ENCODE measurements around the gene FAM90A26.
"Not testable (repeated sequence)": the region's sequence is repeated elsewhere in the genome, so short reads cannot be mapped to it uniquely, and the experiment has no call there.

Gene FAM90A26

GRCh38 chr4:9169791-9170459 is at the start of gene FAM90A26:
Gene FAM90A26 (plus strand): TSS chr4:9170409. CDS start chr4:9173173, 2,764 bp downstream.
- not testable (repeated sequence) for DNase-seq (ENCODE audit: low read depth in 2 of 3, low spot score in 2 of 3)

GRCh38 chr4:9122711-9123110 is 47.5 kb upstream of the FAM90A26 start:
- not testable (repeated sequence) for DNase-seq (ENCODE audit: low read depth in 2 of 3, low spot score in 2 of 3)

DNA sequence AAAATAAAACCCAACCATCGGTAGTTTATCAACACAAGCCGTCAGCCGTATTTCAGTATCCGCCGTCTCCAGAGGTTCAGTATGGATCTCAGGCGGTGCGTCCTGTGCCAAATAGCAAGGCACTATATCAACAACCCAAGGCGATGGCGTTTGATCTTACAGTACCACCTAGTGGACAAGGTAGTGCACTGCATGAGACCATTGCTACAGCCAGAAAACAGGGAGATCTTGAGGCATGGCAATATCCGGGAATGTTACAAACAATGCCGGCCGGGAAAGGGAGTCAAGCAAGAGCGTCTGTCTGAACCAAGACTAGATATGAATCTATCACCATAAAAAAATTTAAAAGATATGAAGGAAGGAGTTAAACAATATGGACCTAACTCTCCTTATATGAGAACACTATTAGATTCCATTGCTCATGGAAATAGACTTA is 46.6 kb upstream of the FAM90A26 start:
- DNase-seq (ENCODE audit: low read depth in 2 of 3, low spot score in 2 of 3) = peak in 2 of 3 experiments; percentile 0 to 4

DNA sequence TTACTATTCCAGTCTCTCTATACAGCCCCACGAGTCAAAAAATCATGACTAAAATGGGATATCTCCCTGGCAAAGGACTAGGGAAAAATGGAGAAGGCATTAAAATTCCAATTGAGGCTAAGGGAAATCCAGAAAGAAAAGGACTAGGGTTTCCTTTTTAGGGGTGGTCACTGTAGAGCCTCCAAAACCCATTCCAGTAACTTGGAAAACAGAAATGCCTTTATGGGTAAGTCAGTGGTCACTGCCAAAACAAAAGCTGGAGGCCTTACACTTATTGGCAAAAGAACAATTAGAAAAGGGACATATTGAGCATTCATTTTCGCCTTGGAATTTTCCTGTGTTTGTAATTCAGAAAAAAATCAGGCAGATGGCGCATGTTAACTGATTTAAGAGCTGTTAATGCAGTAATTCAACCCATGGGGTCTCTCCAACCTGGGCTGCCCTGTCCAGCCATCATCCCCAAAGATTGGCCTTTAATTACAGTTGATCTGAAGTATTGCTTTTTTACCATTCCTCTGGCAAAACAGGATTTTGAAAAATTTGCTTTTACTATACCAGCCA is 44.5 kb upstream of the FAM90A26 start:
- DNase-seq (ENCODE audit: low read depth in 2 of 3, low spot score in 2 of 3) = not testable (repeated sequence)

DNA sequence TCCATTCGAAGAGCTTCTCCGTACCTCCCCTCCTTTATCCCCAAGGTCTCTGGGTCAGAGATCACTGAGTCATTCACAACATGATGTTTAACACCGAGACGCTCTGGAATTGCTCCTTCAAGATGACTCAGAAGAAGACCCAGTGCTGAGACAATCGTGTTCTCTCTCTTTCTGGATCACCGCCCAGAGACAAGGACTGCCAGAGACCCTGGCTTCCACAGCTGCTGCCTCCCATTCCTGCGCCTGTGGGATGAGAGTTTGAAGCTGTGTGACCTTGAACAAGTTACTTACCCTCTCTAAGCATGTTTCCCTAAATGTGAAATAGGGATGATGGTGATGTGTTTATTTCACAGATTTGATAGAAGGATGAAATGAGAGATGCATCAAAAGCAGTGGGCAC is 38.8 kb upstream of the FAM90A26 start:
- not testable (repeated sequence) for DNase-seq (ENCODE audit: low read depth in 2 of 3, low spot score in 2 of 3)

GRCh38 chr4:9132849-9133248 is 37.4 kb upstream of the FAM90A26 start:
- DNase-seq (ENCODE audit: low read depth in 2 of 3, low spot score in 2 of 3) = not testable (repeated sequence)

DNA sequence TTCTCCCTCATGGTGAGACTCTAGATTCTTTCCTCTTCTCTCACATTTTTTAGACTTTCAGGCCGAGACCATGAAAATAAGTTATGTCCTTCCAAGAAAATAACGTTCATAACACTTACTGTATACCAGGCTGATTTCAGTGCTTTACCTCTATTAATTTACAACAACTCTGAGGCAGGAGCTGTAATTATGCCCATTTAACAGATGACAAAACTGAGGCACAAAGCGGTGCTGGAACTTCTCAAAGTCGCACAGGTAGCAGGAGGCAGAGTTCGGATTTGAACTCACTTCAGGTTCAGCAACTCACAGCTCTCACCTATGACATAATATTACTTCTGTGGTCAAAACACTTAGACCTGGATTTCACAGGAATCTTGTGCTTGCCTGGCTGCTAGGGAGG is 36.2 kb upstream of the FAM90A26 start:
- not testable (repeated sequence) for DNase-seq (ENCODE audit: low read depth in 2 of 3, low spot score in 2 of 3)

DNA sequence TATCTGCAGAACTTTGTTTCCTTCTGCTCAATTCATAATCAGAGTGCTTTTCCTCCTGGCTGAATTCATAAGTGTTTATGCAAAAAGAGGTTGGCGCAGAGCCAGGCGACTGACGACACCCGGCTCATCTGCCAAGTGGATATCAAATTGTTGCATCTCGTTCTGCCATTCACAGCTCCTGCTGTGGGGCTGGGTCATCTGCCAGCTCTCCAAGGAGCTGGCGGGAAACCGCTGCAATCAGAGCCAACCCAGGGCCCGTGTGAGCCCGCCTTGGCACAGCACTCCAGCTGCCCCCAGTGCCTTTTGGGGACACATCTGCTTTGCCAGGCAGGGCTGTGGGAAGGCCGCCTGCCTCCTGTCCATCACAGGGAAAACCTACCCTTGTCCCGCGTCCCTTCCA is 35.7 kb upstream of the FAM90A26 start:
- DNase-seq (ENCODE audit: low read depth in 2 of 3, low spot score in 2 of 3) = not testable (repeated sequence)

GRCh38 chr4:9141050-9141449 is 29.2 kb upstream of the FAM90A26 start:
- DNase-seq (ENCODE audit: low read depth in 2 of 3, low spot score in 2 of 3) = not testable (repeated sequence)

DNA sequence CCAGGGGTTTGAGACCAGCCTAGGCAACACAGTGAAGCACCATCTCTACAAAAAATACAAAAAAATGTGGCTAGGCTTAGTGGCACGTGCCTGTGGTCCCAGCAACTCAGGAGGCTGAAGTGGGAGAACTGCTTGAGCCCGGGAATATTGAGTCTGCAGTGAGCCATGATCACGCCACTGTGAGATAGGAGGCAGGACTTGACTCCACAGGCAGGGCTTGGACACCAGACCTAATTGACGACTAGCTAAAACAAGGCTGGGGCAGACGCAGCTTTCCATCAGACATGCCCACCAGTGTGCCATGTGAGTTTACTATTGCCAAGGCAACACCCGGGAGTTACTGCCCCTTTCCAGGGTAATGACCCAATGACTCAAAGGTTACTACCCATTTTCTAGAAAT is 27.4 kb upstream of the FAM90A26 start:
- DNase-seq (ENCODE audit: low read depth in 2 of 3, low spot score in 2 of 3) = not testable (repeated sequence)

GRCh38 chr4:9143421-9144080 is 26.7 kb upstream of the FAM90A26 start:
- no peak for DNase-seq (ENCODE audit: low read depth in 2 of 3, low spot score in 2 of 3)

DNA sequence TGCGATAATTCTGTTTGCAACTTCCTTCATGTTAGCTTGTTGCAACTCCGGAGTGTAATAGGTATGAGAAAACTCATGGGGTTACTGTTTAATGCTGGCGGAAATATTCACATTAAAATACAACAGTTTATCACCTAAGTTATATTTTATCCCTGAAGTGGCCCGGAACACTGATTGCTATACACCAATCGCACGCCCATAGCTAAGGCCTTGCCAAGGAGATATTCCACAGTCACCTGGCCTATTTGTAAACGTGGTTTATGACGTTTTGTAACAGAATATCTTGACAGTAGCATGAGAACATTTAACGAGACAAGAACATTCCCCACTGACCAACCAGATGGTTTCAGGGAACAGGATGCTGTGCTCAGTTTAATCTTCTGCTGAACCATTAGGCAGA is 23.2 kb upstream of the FAM90A26 start:
- no peak for DNase-seq (ENCODE audit: low read depth in 2 of 3, low spot score in 2 of 3)

DNA sequence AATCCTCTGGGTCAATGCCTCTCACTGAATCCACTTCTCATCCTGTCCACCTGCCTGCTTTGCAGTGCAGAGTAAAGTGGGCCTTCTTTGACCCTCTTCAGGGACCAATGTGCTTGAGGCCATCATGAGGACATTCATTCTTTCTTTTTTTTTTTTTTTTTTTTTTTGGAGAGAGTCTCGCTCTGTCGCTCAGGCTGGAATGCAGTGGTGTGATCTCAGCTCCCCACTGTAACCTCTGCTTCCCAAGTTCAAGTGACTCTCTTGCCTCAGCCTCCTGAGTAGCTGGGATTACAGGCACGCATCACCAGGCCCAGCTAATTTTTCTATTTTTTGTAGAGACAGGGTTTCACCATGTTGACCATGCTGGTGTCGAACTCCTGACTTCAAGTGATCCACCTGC is 22.8 kb upstream of the FAM90A26 start:
- not testable (repeated sequence) for DNase-seq (ENCODE audit: low read depth in 2 of 3, low spot score in 2 of 3)

- DNase-seq (ENCODE audit: low read depth in 2 of 3, low spot score in 2 of 3) = not testable (repeated sequence)
These were observed 21.4 kb upstream of the FAM90A26 start for GRCh38 chr4:9148611-9149409.

GRCh38 chr4:9151809-9152179 is 18.4 kb upstream of the FAM90A26 start:
- not testable (repeated sequence) for DNase-seq (ENCODE audit: low read depth in 2 of 3, low spot score in 2 of 3)

GRCh38 chr4:9152180-9153007 is 17.8 kb upstream of the FAM90A26 start:
- DNase-seq (ENCODE audit: low read depth in 2 of 3, low spot score in 2 of 3) = peak; percentile 71 to 89 (median 75)

GRCh38 chr4:9153008-9153570 is 17.1 kb upstream of the FAM90A26 start:
- DNase-seq (ENCODE audit: low read depth in 2 of 3, low spot score in 2 of 3) = peak; percentile 82 to 86 (median 86)

- DNase-seq (ENCODE audit: low read depth in 2 of 3, low spot score in 2 of 3) = peak in 1 of 3 experiments; percentile 10
These were observed 16.5 kb upstream of the FAM90A26 start for GRCh38 chr4:9153571-9154157.

DNA sequence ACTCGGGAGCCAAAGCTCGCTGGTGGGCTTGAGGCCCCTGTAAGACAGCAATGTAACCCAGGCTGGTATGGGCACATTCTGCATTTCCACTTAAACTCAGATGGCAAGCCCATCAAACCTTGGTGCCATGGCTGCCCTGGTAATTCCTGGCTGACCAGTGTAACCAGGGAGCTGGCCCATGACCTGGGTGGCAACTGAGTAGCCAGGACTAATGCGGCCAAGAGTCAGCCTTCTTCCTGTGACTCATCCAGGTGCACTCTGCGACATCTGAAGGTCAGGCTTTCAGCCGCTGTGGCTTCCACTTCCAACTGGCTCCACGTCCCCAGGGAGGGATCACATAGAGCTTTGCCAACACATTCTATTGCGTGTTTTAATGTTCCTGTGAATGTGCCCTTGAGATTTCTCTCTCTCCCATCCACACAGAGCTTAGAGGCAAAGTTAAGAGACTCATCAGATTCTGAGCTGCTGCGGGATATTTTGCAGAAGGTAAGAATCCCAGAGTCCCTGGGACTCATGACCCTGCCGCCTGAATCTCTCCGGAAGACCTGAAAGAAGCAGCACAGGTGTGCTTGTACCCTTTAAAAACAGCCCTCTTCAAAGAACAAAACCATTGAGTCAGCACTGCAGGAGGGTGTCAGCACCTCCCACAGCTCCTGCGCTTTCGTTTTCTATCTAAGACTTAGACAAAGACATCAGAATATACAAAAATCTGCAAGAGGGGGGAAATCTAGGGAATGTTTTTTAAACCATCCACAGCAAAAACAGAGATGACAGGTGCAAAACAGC is 14.9 kb upstream of the FAM90A26 start:
- not testable (repeated sequence) for DNase-seq (ENCODE audit: low read depth in 2 of 3, low spot score in 2 of 3)
